Fibroblast of skin of abdomen (primary cell): ENCODE results near the gene CEP131.
"Not testable (repeated sequence)": the region's sequence is repeated elsewhere in the genome, so short reads cannot be mapped to it uniquely, and the experiment has no call there.

Source experiments
- DNase-seq: peaks from one replicate; pipeline ENCODE4 v3.0.0-alpha.2; 2013

The CEP131 gene

GRCh38 chr17:81238815-81239713 is 16.3 kb upstream of the CEP131 start, which contains the start of the genes NDUFAF8 and TEPSIN:
Gene NDUFAF8 (plus strand): TSS chr17:81239318. CDS start chr17:81239364, 46 bp downstream.
Gene TEPSIN (minus strand): TSS chr17:81239055. CDS start chr17:81239033, 22 bp downstream.
- peak; percentile 100 for DNase-seq

GRCh38 chr17:81238490-81238814 is 15.7 kb upstream of the CEP131 start:
- DNase-seq, result no peak

- DNase-seq, result no peak
Observed at GRCh38 chr17:81237591-81238489, 15.1 kb upstream of the CEP131 start.

- no peak for DNase-seq
Observed at GRCh38 chr17:81236784-81237183, 14.0 kb upstream of the CEP131 start.

- no peak for DNase-seq
Observed at GRCh38 chr17:81235822-81236740, 13.3 kb upstream of the CEP131 start.

- no peak for DNase-seq
Observed at GRCh38 chr17:81234940-81235821, 12.4 kb upstream of the CEP131 start.

- no peak for DNase-seq
Observed at GRCh38 chr17:81234506-81234855, 11.7 kb upstream of the CEP131 start.

GRCh38 chr17:81233811-81234505 is 11.2 kb upstream of the CEP131 start:
- no peak for DNase-seq

- no peak for DNase-seq
Observed at GRCh38 chr17:81233316-81233715, 10.6 kb upstream of the CEP131 start.

- DNase-seq, result no peak
Observed at GRCh38 chr17:81232616-81233241, 10.0 kb upstream of the CEP131 start.

GRCh38 chr17:81231766-81232581 is 9.2 kb upstream of the CEP131 start:
- no peak for DNase-seq

GRCh38 chr17:81231121-81231645 is 8.4 kb upstream of the CEP131 start:
- no peak for DNase-seq

GRCh38 chr17:81230043-81230820 is 7.5 kb upstream of the CEP131 start:
- no peak for DNase-seq

- DNase-seq, result no peak
Observed at GRCh38 chr17:81229666-81229920, 6.8 kb upstream of the CEP131 start.

- no peak for DNase-seq
Observed at GRCh38 chr17:81228834-81229665, 6.3 kb upstream of the CEP131 start.

- no peak for DNase-seq
Observed at GRCh38 chr17:81228420-81228819, 5.7 kb upstream of the CEP131 start.

- not testable (repeated sequence) for DNase-seq
Observed at GRCh38 chr17:81227630-81228029, 4.9 kb upstream of the CEP131 start.

GRCh38 chr17:81223762-81224130 is 981 bp upstream of the CEP131 start:
- no peak for DNase-seq
